Raji (cell line): Measurements from ENCODE around the gene DISP3.

Source experiments
- POLR2A ChIP-seq: IDR thresholded peaks from 2 replicates; pipeline ENCODE4 v1.6.1; 2011; ENCODE audit warnings: low read depth, low read length, control low read depth; ENCODE audit not compliant: insufficient read depth

DISP3 gene

DNA sequence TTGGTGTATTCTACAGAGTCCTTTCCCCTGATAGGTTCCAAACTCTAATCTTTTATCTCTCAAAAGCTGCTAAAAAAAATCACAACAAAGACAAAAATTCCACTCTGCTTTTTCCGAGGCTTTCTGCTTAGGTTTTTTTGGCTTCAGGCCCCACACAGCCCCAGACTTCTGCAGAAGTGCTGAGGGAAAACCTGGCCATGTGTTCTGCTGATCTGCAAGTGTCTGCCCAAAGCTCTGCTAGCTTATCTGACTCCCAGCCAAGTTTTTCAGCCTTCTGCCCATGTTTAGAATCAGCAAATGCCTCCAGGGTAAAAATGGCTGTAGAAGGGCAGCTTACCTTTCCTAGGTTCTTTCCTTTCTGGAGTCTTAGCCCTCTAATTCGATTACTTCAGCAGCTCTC lies 28.4 kb downstream of the DISP3 start:
- no peak for TF ChIP-seq POLR2A

DNA sequence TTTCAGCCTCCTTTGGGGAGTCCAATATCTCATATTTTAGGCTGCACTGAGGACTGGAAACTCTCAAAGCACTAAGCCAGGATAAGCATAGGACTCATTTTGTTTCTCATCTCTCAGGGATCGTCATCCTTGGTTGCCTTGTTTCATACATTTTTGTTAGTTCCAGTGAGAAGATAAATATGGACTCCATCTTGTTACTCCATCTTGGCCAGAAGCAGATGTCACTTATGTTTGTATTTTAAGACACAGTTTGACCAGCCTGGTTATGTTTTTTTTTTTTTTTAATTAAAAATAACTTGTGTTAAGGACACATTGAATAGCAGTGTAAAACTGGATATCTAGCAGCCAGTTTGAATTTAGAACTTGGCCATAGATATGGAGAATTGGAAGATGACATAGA lies 34.7 kb downstream of the DISP3 start:
- TF ChIP-seq POLR2A, result no peak

DNA sequence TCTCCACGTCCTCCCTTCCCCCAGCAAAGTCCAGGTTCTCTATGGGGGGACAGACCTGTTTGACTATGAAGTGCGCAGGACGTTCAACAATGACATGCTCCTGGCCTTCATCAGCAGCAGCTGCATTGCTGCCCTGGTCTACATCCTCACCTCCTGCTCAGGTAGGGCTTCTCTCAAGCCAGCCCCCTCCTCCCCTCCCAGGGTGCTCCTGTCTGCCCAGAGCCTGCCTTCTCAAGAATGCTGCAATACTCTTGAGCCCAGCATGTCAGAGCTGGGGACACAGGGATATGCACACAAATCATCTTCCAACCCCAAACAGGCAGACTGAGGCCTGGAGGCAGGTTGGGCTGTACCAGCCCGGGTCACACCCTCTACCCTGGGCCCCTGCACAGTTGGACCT lies 35.4 kb downstream of the DISP3 start:
- no peak for TF ChIP-seq POLR2A

DNA sequence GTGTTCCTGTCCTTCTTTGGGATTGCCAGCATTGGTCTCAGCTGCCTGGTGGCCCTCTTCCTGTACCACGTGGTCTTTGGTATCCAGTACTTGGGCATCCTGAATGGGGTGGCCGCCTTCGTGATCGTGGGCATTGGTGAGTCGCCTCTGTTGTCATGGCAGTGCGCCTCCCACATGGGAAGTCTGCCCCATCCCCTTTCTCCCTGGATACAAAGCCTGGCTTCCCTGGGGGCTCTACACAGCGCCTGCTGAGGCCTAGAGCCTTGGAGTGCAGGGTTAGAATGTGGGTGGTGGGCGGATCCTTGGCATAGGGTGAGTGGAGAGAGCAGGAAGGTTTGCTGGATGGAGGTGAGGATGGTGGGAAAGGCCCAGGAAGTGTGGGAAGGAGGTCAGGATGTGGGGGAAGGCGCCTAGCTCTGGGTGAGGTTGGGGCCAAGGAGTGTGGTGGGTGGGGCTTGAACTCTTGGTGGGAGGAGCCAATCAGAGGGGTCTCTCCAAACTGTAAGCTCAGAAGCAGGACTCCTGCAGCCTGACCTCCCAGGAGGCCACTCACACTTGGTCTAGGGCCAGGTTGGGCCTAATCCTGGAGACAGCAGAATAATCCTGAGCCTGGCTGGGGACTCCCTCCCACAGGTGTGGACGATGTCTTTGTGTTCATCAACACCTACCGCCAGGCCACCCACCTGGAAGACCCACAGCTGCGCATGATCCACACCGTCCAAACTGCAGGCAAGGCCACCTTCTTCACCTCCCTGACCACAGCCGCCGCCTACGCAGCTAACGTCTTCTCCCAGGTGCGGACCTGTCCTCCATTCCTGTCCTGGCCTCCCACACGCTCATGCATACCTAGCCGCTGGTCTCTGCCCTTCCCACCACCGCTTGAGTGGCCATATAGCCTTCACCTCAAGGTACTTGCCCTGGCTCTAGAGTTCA lies 36.7 kb downstream of the DISP3 start:
- TF ChIP-seq POLR2A, result no peak

- TF ChIP-seq POLR2A, result no peak
These were observed 38.1 kb downstream of the DISP3 start for GRCh38 chr1:11516961-11517635.

GRCh38 chr1:11518016-11518701 lies 39.2 kb downstream of the DISP3 start:
- no peak for TF ChIP-seq POLR2A

DNA sequence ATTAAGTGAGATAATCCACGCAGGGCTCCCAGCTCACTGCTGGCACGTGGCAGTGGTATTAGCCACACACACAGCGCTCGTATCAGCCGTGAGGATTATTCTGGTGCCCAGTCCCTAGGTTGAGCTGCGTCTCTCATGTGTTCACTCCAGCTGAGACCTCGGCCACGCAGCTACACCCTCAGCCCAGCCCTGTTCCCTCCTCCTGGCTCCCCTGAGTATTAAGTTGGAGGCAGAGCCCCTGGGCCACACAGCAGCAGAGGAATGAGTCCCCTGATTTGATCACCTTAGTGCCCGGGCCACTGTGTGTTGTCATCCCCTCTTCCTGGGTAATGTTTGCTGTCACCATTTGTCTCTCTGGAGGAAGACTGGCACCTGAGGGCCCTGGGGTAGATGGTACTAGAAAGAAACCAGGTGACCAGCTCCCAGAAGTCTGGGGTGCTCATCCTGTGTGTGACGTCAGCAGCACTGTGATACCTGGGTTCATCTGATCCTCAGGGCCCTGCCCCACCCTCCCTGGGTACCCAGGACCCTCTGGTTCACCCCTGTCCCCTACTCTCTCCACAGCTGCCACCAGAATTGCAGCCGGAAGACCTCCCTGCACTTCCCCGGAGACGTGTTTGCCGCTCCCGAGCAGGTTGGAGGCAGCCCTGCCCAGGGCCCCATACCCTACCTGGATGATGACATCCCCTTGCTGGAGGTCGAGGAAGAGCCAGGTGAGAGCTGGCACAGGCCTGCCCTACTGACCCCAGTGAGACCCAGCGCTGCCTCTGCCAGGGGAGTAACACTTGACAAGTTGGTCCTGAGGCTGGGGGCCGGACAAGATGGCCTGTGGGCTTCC lies 40.1 kb downstream of the DISP3 start:
- no peak for TF ChIP-seq POLR2A

- TF ChIP-seq POLR2A, result no peak
These were observed 40.7 kb downstream of the DISP3 start for GRCh38 chr1:11519629-11520031.

GRCh38 chr1:11520531-11521233 lies 41.7 kb downstream of the DISP3 start:
- no peak for TF ChIP-seq POLR2A

DNA sequence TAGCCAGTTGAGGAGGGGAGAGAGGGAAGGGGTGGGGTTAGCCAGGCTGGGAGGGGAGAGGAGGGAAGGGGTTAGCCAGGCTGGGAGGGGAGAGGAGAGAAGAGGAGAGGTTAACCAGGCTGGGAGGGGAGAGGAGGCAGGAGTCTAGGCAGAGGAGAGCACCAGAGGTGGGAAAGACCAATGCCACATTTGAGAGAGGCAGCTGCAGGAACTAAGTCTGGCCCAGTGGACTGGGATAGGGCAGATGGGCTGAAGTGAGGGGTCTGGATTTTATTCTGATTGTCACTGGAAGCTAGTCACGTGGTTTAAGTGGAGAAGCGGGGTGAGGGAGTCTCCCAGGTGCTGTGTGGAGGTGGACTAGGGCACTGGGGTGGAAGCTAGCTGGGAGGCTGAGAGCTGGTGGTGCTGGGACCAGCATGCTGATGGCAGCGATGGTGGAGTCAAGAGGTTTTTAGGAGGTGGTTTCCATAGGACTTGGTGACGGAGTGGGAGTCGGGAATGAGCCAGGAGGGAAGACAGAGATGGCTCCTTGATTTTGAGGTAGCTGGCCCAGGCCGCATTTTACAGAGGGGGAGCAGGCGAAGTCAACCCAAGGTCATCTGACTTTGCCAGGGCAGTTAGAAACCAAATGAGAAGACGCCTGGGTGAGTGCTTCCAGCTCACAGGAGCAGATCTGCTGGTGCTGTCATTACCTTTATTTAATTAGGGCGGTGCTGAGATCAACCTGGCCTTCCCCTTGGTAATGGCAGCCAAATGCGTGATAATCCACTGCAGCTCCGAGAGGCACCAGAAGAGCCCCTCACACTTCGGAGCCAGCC lies 42.8 kb downstream of the DISP3 start:
- no peak for TF ChIP-seq POLR2A

GRCh38 chr1:11522400-11523235 lies 43.7 kb downstream of the DISP3 start:
- TF ChIP-seq POLR2A, result no peak

GRCh38 chr1:11523261-11523660 lies 44.3 kb downstream of the DISP3 start:
- no peak for TF ChIP-seq POLR2A
